Raji (cell line): ENCODE results near the gene TENM4.

Source experiments
- POLR2A ChIP-seq: IDR thresholded peaks from 2 replicates; pipeline ENCODE4 v1.6.1; 2011; ENCODE audit warnings: low read depth, low read length, control low read depth; ENCODE audit not compliant: insufficient read depth

The TENM4 gene

DNA sequence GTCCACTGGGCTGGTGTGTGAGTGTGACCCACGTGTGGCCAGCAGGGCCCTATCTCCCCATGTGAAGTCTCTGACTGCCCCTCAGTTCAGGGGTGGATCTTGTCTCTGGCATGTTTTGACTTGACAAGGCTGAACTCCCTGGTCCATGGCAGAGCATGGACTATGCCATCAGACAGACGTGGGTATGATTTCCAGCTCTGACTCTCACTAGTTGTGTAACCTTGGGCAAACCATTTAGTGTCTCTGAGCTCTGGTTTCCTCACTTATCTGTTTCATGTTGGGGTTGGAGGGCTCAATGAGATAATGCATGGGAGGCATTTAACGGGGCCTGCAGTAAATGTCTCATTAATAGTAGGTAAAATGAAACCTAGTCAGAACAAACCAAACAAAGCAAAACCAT is 611.7 kb downstream of the TENM4 start:
- TF ChIP-seq POLR2A, result no peak

DNA sequence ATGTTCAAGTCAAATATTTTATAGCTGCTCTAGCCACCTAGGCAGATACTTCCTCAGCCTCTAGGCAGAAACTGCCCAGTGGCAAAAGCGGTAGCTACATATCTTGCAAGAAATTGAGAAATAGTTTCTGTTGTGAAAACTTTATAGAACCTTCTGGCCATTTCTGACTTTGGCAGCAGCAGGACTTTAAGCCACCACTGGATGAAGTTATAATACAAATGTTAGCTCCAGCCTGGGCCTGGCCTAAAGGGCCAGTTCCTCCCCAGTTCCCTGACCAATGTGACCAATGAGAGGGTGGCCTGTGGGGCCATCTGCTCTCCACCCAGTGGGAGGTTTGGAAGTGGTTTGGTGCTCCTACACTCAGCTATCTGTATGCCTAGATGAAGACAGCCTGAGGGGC is 612.2 kb downstream of the TENM4 start:
- TF ChIP-seq POLR2A, result no peak

DNA sequence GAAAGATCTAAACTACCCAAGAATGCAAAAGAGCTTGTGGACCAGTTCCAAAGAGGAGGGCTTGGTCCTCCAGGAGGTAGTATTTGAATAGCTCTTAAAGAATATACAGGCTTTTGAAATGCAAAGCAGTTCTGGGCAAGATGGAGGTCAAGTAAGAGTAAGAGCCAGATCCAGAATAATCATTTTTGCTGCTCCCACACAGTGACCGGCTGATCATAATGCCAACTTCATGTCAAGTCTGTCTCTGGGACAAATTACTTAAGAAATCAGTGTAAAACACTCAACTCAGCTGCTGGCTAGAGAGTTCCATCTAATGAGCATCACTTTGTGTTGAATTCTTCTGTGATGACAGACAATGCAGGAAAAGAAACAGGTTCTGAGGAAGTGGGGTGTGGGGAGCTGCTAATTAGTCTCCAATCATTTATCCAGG is 615.2 kb downstream of the TENM4 start:
- TF ChIP-seq POLR2A, result no peak

DNA sequence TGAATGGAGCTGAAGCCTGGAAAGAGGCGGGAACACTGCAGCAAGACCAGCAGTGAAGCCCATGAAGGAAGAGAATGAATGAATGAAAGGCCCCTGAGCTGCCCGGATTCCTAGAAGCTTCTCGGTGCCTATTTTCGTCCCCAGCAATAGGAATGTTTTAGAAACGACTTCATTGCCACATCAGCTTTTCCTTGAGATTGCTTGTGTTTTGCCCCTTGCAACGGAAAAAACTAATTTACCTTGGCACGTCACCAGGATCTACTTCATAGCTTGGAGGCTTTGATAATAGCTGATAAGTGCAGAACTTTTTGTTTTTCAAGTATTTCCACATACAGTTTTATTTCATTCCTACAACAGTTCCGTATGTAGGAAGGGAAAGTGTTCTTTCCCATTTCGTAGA is 617.2 kb downstream of the TENM4 start:
- TF ChIP-seq POLR2A, result no peak

DNA sequence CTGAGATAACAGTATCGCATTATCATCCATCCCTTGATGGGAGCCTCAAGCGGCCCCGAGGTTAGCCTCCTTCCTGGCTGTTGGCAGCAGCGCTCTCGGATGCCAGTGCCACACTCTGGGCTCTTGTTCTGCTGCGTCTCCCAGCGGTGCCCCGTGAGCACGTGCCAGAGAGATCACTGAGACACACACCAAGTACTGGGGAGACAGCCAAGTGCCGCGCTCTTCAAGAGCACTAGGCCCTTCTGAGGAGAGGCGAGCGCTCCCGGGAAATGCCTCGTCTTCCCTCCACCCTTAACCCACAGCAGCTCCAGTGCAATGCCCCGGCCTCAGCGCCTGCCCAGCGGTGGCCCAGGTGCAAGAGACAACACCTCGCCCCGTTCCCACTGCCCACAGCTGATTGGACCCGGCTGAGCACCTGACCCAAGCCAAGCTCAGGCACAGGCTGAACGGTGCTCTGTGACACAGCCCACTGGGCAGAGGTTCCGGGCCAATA is 617.9 kb downstream of the TENM4 start:
- TF ChIP-seq POLR2A, result no peak

DNA sequence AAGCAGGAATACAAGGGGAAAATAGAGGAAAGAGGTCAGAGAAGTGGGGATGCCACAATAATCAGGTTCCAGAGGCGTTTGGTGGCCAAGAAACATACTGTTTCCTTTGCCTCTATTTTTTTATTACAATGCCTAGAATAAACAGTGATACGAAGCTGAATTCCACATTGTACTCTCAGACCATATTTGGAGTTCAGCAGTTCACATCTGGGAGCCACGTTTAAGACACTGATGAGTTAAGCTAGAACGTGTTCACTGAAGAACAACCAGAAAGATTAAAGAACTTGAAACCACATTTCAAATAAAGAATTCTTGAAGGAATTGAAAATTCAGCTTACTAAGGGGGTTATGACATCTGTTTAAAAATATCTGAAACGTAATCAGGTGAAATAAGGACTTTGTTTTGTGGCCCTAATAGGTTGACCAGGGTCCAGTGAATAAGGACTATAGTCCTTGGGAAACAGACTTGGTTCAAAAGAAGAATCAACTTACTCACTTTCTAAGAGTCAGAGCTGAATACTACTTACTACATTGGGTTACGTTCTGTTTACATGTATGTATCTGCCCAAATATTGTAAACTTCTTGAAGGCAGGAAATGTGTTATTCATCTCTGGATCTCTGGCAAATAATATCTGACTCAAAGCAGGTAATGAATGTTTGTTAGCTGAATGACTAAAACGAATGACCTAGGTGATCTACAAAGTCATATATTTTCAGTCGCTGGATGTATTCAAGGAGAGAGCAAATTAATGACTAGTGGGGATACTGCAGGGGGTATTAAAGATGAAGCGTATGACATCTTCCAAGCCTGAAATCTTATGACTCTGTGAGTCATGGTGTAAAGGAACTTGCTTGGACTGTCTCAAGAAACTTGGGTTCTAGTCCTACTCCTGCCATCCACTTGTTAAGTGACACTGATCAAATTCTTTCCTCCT is 619.2 kb downstream of the TENM4 start:
- no peak for TF ChIP-seq POLR2A

DNA sequence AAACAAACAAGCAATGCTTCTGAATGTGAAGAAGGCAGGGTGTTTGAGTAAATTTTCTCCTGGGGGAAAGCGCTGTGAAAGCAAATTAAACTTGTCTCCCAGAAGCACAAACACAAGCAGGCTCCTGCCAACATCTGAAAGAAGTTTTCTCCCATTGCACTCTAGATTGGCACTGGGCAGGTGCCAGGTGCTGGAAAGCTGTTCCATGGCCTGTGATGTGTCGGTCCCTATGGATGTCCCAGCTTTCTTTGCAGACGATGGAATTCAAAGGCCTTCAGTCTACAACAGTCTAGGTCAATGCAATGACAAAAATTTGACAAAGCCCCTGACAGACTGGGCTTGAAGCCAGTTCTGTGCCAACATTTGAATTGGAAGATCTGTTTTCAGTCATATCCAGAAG is 620.1 kb downstream of the TENM4 start:
- TF ChIP-seq POLR2A, result no peak

DNA sequence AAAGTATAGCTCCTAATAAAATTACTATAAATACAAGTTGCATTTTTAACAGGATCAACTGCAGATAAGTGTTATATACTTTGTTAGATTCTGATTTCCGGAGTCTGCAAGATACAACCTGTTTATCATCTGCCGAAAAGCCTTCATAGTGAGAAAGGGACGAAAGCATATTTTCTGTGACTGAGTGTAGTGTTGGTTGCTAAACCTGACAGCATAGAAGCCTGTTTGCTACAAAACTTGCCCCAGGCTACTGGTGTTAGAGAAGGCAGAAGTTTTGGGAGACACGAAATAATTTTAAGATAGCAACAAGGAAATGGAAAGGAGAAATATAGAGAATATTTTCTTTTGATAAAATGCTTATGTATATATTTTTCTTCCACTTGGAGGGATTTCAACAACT is 622.6 kb downstream of the TENM4 start:
- TF ChIP-seq POLR2A, result no peak

DNA sequence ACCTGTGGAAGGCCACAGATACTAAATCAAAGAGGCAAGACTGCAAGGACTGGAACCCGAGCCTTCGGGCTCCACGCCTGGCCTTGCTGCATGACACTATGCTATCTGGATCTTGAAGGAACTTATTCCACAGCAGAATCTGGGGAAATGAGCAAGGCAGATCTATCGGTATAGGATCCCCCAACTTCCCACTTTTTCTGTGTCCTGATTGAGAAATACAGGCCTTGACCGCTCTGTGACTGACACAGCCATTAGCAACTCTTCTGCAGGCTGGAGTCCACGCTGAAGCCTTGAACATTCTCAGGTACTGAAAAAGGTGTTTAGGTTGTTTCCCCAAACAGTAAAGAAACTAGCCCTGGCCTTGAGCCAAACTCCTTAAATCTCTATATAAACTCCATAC is 625.0 kb downstream of the TENM4 start:
- TF ChIP-seq POLR2A, result no peak

DNA sequence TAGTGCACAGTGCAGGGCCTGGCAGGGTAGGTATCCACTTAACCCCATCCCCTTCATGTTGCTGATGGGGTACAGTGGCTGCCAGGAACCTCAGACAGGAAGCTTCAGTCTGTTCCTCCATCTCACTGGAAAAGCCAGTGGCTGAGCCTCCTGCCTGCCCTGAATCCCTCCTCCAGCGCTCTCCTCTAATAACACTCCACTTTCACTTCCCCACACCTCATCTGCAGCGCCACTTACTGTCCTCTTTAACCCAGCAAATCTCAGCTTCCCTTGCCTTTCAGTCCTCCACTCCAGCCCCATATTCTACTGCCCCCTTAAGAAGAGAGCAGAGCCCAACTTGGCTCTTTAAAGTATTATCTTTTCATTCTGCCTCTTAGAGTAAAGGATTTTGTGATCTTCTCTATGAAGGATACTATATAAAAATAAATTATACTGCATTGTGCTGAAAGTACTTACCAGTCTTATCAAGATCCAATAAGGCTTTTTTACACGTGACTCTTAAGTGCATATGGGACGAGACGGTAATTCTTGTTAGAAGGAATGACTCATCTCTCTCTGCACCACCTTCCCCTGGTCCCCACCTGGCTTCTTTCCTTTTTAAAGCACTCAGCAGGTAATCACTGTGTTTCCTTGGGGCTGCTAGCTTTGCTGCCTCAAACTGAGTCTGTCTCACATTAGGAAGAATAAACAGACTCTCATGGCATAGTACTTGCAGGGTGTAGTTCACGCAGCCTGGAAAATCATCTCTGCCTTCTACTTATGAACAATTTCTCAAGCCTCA is 628.1 kb downstream of the TENM4 start:
- no peak for TF ChIP-seq POLR2A

DNA sequence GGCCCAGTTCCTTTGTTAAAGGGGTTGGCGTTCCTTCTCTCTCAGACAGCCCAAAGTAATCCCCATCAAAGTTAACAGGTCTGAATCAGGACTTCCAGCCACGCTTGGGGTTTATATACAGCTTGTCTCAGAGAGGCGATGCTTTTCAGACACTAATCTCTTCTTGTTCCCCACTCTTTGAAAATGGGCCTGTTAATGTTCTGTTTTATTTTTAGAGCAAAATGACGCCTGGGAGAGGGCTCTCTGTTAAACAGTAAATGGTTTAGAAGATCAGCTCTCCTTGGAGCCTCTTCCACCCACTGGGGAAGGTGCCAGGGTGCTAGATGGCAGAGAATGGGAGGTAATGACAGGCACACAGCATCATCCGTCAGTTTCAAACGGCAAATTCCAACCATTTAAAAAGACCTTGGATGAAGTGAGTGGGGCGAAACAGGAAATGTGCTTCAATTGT is 630.2 kb downstream of the TENM4 start:
- no peak for TF ChIP-seq POLR2A

DNA sequence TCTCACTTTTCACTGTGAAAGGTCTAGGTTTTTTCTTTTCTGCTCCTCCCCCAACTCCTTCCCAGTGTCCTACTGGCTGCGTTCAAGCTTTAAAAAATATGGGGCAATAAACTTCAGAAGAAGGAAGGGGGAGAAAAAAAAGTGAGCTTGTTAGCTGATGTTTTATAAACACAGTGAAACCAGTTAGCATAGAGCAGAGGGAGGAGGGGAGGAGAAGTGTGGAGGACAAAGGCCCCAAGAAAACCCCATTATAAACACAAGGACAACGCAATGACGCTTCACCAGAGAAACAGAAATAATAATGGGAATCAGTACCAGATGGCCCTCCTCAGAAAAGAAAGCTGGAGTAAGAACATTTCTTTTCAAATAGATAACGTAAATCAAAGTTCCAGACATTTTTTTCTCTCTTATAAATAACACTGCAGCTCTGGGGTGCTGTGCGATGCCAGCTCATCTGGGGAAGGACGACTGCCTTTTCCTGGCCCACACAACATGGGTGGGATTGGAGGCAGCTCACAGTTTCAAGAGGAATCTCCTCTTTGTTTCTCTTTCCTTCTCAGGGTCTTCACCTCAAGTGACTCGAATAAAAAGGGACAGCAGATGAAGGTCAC is 630.8 kb downstream of the TENM4 start:
- TF ChIP-seq POLR2A, result no peak

DNA sequence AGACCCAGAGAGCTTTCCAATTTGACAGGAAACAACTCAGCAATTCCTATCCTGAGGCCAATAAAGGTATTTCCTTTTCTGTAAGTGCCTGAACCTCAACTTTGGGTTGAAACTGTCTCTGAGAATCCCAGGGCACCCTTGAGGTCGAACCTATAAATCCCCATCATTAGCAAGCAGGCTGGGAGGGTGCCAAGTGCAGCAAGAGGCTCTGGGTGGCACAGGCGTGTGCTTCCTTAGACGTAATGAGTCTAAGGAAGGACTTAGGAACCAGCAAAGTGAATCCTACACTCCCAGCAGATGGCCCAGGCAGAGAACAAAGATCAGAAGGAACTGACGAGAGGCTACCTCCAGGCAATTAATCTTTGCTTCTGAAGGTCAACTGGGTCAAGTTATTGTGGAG is 631.9 kb downstream of the TENM4 start:
- no peak for TF ChIP-seq POLR2A

DNA sequence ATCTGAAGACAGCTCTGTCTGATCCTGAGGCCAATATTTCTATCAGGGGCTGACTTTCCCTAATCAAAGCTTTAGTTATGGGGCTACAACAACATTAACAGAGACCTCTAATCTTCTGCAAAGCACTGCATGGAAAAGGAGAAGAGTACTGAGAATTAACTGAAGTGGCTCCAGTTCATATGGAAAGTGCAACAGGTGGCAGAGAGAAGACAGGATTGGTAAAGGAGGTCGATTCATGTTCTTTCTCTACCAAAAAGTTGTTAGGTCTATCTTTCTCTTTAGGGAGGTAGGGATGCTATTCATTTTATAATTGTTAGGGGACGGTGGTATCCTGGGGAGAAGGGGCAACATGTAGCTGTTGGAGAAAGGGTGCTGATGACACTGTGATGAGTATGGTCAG is 633.5 kb downstream of the TENM4 start:
- TF ChIP-seq POLR2A, result no peak

DNA sequence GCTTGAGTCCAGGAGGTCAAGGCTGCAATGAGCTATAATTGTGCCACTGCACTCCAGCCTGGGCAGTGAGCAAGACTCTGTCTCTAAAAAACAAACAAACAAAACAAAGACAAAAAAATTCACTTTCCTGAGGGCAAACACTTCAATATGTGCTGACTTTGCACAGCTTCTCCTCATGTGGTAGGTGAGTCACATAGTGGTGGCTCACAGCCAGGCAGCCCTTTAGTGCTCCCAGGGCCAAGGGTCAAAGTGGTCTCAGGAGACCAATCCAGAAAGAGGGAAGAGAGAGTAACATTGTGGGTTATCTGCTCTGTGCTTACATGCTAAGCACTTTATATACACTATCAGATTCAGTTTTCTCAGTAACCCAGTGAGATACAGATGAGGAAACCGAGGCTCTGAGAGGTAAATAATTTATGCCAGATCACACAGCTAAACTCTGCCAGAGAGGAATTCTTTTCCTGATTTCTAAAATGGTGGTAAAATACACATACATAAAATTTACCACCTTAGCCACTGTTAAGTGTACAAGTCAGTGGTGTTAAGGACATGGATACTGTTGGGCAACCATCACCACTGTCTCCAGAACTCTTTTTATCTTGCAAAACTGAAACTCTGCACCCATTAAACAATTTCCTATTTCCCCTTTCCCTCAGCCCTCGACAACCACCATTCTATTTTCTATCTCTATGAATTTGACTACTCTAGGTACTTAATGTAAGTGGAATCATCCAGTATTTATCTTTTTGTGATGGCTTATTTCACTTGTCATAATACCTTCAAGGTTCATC is 634.4 kb downstream of the TENM4 start:
- TF ChIP-seq POLR2A, result no peak
